KG1 (cell line): Measurements from ENCODE around the gene FAM156B.
"Not testable (repeated sequence)": the region's sequence is repeated elsewhere in the genome, so short reads cannot be mapped to it uniquely, and the experiment has no call there.

Source experiments
- DNase-seq: peaks from one replicate; lab custom pipeline; 2025; lab: John Stamatoyannopoulos, UW

Gene FAM156B

DNA sequence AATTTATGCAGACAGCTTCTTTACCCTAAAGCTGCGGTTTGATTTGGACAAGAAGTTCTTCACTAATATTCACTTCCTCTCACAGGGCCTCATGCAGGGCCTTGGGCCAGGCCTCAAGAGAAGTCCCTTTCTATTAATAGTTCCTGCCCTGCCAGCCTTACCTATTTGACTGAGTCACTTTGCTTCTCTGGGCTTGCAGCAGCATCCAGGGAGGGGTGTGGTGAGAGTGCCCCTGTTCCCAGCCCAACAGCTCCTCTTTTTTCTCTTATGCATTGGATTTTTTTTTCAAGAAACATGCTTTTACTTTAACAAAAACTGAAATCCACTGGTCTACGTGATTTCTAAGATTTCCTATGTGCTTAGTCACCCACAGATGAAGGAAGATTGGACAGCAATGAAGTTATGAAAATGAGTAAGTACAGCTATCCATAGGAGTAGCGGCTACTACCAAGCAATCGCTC lies 26.7 kb downstream of the FAM156B start:
- DNase-seq = no peak

DNA sequence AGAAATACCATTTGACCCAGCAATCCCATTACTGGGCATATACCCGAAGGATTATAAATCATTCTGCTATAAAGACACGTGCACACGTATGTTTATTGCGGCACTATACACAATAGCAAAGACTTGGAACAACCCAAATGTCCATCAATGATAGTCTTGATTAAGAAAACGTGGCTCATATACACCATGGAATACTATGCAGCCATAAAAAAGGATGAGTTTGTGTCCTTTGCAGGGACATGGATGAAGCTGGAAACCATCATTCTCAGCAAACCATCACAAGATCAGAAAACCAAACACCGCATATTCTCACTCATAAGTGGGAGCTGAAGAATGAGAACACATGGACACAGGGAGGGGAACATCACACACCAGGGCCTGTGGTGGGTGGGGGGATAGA lies 33.1 kb downstream of the FAM156B start:
- not testable (repeated sequence) for DNase-seq

DNA sequence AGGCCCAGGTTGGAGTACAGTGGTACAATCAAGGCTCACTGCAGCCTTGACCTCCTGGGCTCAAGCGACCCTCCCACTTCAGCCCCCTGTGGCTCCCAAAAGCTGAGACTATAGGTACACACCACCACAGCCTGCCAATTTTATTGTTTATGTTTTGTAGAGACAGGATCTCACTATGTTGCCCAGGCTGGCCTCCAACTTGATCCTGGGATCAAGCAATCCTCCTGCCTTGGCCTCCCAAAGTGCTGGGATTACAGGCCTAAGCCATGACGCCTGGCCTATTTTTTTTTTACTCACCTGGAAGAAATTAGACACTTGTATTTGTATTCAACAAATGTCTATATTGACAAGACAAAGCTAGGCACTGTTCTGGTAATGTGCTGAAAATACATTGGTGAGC lies 36.1 kb downstream of the FAM156B start:
- no peak for DNase-seq

DNA sequence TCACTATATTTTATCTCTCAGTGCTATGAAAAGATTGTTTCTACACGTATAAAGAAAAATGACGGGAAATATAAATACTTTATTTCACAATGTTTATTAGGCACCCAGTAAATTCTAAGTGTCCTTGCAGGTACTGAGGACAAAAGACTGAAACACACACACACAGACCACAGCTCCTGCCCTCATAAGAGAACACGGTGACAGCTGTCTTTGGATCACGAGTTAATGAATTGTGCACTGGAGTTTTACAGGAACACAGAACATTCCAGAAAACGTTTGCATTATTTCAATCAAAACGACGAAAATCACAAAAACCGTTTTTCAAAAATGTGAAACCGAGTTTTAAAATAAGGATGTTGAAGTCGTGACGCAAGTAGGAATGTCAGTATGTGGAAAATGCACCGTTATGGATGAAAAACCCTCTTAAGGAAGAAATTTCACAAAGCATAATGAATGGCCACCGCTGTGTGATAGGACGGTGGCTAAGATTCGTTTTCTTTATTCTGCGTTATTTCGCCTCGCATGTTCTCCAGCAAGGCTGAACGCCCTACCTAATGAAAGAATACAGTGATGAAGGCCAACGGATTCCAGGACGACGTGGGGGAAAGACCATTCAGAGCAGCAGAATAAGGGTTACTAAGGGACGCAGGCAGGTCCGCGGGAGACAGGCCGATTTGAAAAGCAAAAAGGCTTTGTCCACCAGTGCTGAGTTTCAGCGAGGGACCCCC lies 37.0 kb downstream of the FAM156B start:
- DNase-seq = no peak

DNA sequence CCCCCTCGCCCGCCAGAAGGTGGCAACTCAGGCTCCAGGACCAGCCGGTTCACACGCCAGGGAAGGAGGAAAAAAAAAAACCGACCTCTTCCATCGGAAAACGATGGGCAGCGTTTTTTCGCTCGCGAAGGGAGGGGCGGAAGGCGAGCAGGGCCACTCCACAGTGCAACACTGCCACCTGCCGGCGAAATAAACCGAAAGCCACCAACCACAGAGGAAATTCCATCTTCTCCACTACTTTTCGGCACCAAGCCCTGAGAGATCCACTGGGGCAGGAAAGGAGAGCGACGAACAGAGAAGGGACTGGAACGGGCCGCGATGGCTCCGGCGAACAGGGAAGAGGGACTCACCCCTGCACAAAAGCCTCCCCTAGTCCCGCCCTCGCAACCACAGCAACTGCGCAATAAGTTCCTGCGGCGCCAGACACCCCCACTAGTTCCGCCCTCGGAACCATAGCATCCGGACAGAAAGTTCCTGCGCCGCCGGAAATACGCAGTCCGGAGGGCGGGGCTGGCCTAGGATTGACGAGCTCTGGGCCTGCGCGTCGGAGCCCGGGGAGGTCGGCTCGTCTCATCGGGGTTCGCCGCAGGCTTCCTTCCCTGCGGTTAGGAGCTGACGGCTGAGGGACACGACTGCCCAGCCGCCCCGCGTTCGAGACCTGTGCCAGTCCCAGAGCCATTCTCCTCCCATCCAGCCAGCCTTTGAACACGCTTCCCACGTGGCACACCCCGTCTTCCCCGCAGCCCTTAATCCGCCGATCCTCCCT lies 37.8 kb downstream of the FAM156B start:
- DNase-seq = peak; percentile 67

DNA sequence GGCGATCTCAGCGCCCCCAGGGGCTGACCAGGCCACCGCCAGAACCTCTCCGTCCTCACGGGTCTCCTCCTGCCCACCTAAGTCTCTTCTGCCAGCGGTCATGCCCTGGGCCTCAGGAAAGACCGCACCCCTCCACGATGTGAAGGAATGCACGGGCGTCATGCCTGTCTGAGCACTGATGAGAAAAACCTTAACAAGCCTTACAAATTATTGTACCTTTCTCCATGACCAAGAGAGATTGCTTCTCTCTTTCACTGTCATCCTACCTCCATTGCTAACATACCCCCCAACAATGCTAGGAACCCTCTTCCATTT lies 38.3 kb downstream of the FAM156B start:
- not testable (repeated sequence) for DNase-seq

DNA sequence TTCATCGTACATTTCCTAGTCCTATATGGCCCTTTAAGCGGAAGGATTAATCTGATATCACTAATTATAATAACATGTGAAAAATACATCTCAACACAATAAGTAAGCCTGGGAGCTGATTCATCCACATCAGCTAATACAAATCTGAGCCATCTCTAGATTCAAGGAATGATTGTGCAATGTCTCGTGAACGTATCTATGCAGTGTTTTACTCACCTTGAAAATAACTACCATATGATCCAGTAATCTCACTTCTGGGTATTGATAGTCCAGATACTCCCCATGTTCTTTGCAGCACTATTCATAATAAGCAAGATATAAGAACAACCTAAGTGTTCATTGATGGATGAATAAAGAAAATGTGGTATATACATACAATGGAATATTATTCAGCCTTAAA lies 43.6 kb downstream of the FAM156B start:
- DNase-seq = not testable (repeated sequence)

DNA sequence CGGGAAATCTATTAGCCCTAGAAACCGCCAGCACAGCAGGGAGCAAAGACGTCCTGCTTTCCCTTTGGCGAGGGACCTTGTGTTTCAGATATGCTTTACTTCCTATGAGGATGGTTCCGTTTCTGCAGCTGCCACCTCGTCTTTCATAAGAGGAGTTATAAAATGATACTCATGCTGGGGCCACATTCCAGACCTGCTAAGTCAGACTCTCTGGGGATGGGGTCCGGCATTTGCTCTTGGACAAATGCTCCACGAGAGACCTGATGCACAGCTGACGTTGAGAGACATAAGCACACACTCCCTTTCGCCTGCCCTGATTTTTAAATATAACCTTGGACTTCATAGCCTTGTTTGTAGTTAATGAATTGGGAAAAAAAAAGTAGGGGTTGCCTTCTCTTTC lies 44.6 kb downstream of the FAM156B start:
- not testable (repeated sequence) for DNase-seq

DNA sequence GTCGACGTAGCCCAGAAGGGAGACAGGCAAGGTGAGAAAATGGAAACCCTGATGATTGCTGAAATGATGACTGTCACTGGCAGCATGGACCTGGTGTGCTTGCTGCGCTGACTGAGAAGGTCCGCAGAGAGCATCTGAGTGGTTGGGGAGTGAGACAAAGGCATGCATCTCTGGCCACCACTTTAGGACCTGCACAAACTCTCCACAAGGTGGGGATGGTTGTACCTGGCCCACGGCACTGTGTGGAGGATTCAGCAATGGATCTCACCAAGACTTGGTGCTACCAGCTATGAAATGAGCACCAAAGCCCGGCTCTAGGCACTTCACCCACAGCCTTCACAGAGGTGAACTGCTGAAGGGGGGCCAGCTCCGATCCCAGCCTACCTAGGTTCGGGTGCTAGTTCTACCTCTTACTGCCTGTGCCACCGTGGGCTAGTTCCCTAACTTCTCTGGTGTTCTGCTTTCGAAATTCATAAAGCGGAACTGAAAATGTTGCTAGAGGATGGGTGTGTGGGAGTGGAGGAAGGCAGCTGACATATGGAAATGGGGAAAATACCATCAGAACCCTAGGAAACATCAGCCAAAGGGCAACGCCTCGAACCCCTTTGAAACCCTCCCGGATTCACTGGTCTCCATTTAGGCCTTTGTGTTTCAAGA lies 48.8 kb downstream of the FAM156B start:
- not testable (repeated sequence) for DNase-seq

DNA sequence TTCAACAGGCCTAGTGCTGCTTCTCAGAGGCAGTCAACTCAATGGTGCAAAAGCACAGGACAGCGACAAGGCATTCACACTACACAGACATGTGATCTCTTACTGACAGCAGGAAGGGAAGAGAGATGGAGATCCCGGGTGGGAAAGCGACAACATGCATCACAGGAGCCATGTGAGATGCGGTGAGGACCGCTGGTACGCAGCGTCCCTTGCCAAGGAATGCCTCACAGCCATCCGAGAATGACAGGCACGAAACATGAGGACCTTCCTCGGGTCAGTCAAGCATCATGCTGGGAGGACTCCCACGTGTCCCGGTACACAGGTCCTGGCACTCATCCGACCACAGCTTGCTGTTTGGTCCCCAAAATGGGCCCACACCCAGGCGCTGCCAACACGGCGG lies 50.4 kb downstream of the FAM156B start:
- not testable (repeated sequence) for DNase-seq

DNA sequence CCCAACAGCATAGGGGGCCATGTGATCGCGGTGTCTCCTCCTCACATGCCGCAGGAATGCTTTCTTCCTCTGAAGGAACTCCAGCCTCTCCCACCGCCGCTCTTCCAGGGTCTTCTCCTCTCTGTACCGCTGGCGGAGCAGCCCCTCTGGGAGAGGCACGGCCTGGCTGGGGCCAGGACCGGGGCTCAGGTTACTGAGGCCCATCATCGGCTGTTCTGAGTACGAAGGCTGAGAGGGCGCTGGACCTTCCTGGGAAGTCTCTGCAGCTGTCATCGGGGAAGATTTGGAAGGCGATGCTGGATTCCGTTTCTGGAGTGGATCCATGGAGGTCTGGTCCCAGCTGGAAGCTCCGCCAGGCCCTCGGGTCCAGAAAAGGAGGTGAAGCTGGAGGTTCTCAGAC lies 51.1 kb downstream of the FAM156B start:
- not testable (repeated sequence) for DNase-seq

DNA sequence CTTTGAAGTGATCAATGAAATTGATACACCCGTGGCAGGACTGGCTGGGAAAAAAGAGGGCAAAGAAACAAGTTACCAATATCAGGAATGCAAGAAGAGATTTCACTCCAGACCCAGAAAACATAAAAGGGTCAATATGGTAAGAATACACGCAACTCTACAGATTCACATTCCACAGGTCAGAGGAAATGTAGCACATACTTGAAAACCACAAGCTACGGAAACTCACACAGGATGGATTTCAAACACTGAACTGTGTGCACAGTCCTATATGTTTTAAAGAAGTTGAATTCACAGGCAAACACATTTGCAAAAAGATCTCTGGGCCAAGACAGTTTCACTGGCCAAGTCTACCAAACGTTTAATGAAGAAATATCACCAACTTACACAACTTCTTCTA lies 52.2 kb downstream of the FAM156B start:
- not testable (repeated sequence) for DNase-seq

DNA sequence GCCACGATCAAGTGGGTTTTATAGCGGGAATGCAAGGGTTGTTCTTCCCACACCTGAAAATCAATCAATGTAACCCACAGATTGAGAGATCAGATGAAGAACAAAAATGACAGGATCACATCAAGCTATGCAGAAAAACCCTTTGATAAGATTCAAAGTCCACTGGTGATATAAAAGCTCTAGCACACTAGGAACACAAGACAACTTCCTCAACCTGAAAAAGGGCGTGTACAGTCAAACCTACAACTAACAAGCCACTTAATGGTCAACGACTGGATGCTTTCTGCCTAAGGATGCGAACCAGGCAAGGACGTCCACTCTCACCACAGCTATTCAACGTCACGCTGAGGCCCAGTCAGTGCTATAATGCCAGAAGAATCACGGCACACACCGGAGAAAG lies 52.8 kb downstream of the FAM156B start:
- DNase-seq = not testable (repeated sequence)
